ENCODE measurements around the gene SCRG1.

SCRG1 gene

GRCh38 chr4:173398779-173399415 lies at the start of gene SCRG1:
Gene SCRG1, minus strand, starts transcription at chr4:173399116. Its CDS starts 7,702 bp downstream, at chr4:173391414.
- DNase-seq (ENCODE audit: low spot score): no peak

- DNase-seq (ENCODE audit: low spot score): peak; percentile 57
Observed at GRCh38 chr4:173448103-173448502, 49.2 kb upstream of the SCRG1 start.

GRCh38 chr4:173446416-173446815 lies 47.5 kb upstream of the SCRG1 start:
- no peak for DNase-seq (ENCODE audit: low spot score)

- DNase-seq (ENCODE audit: low spot score): no peak
Observed at GRCh38 chr4:173443121-173443520, 44.2 kb upstream of the SCRG1 start.

GRCh38 chr4:173442223-173442932 lies 43.5 kb upstream of the SCRG1 start:
- DNase-seq (ENCODE audit: low spot score): no peak

GRCh38 chr4:173440888-173441287 lies 42.0 kb upstream of the SCRG1 start:
- no peak for DNase-seq (ENCODE audit: low spot score)

- DNase-seq (ENCODE audit: low spot score): no peak
Observed at GRCh38 chr4:173436771-173437265, 37.9 kb upstream of the SCRG1 start.

GRCh38 chr4:173436149-173436579 lies 37.2 kb upstream of the SCRG1 start:
- peak; percentile 81 for DNase-seq (ENCODE audit: low spot score)

GRCh38 chr4:173434231-173434630 lies 35.3 kb upstream of the SCRG1 start:
- no peak for DNase-seq (ENCODE audit: low spot score)

GRCh38 chr4:173433447-173433846 lies 34.5 kb upstream of the SCRG1 start:
- no peak for DNase-seq (ENCODE audit: low spot score)

GRCh38 chr4:173432430-173432829 lies 33.5 kb upstream of the SCRG1 start:
- DNase-seq (ENCODE audit: low spot score): no peak

GRCh38 chr4:173426064-173426463 lies 27.1 kb upstream of the SCRG1 start:
- DNase-seq (ENCODE audit: low spot score): no peak

GRCh38 chr4:173424899-173425805 lies 26.2 kb upstream of the SCRG1 start:
- peak; percentile 74 for DNase-seq (ENCODE audit: low spot score)

- no peak for DNase-seq (ENCODE audit: low spot score)
Observed at GRCh38 chr4:173420801-173421200, 21.9 kb upstream of the SCRG1 start.

GRCh38 chr4:173420324-173420752 lies 21.4 kb upstream of the SCRG1 start:
- peak; percentile 33 for DNase-seq (ENCODE audit: low spot score)

GRCh38 chr4:173418639-173419038 lies 19.7 kb upstream of the SCRG1 start:
- DNase-seq (ENCODE audit: low spot score): no peak

- no peak for DNase-seq (ENCODE audit: low spot score)
Observed at GRCh38 chr4:173417833-173418232, 18.9 kb upstream of the SCRG1 start.

- DNase-seq (ENCODE audit: low spot score): no peak
Observed at GRCh38 chr4:173415885-173416653, 17.2 kb upstream of the SCRG1 start.

- DNase-seq (ENCODE audit: low spot score): no peak
Observed at GRCh38 chr4:173415092-173415491, 16.2 kb upstream of the SCRG1 start.

GRCh38 chr4:173414456-173414855 lies 15.5 kb upstream of the SCRG1 start:
- DNase-seq (ENCODE audit: low spot score): no peak

- DNase-seq (ENCODE audit: low spot score): no peak
Observed at GRCh38 chr4:173413036-173413435, 14.1 kb upstream of the SCRG1 start.
